Liver (tissue), 3 donors: Measurements from ENCODE around the gene UBE2R2.

Experiments
- EGR1 ChIP-seq, 2 donors: IDR thresholded peaks; 2 replicates each; pipeline ENCODE4 v1.6.1; 2016 to 2018; ENCODE audit warnings: antibody characterized with exemption in 2 of 2, low read depth in 2 of 2
- FOXA1 ChIP-seq: IDR thresholded peaks from 2 replicates; pipeline ENCODE4 v1.6.1; 2016; ENCODE audit warnings: antibody characterized with exemption
- FOXA2 ChIP-seq: IDR thresholded peaks from 2 replicates; pipeline ENCODE4 v1.6.1; 2016; ENCODE audit warnings: antibody characterized with exemption
- GABPA ChIP-seq, 2 donors: IDR thresholded peaks in 1 of 2; conservative IDR thresholded peaks in 1 of 2; 2 replicates each; pipeline ENCODE4 v1.6.1; 2016; ENCODE audit warnings: antibody characterized with exemption in 2 of 2, mild to moderate bottlenecking in 1 of 2, moderate library complexity in 1 of 2
- HNF4G ChIP-seq: IDR thresholded peaks from 2 replicates; pipeline ENCODE4 v1.6.1; 2016; ENCODE audit warnings: antibody characterized with exemption
- JUND ChIP-seq, 2 donors: IDR thresholded peaks; 2 replicates each; pipeline ENCODE4 v1.6.1; 2016; ENCODE audit warnings: antibody characterized with exemption in 2 of 2
- NR2F2 ChIP-seq: IDR thresholded peaks from 2 replicates; pipeline ENCODE4 v1.6.1; 2016; ENCODE audit warnings: antibody characterized with exemption
- RAD21 ChIP-seq, 2 donors: IDR thresholded peaks; 2 replicates each; pipeline ENCODE4 v1.6.1; 2016; ENCODE audit warnings: antibody characterized with exemption in 2 of 2, mild to moderate bottlenecking in 2 of 2
- RXRA ChIP-seq, 2 donors: IDR thresholded peaks; 2 replicates each; pipeline ENCODE4 v1.6.1; 2017 to 2018; ENCODE audit warnings: antibody characterized with exemption in 2 of 2, mild to moderate bottlenecking in 1 of 2
- TAF1 ChIP-seq: conservative IDR thresholded peaks from 2 replicates; pipeline ENCODE4 v1.6.1; 2016; ENCODE audit warnings: antibody characterized with exemption, mild to moderate bottlenecking
- YY1 ChIP-seq: IDR thresholded peaks from 2 replicates; pipeline ENCODE4 v1.6.1; 2016; ENCODE audit warnings: antibody characterized with exemption, mild to moderate bottlenecking
- TF ChIP-seq, protein P1 (sequence below): fragments of 150-350 bp; IDR thresholded peaks from 2 replicates; pipeline ENCODE4 v1.5.1; 2017; ENCODE audit warnings: improper control_type of control experiment, low read depth, low read length; ENCODE audit not compliant: missing input control
- TF ChIP-seq, protein P2 (sequence below): IDR thresholded peaks from 2 replicates; pipeline ENCODE4 v1.6.1; 2016; ENCODE audit warnings: antibody characterized with exemption
- TF ChIP-seq, protein P3 (sequence below): IDR thresholded peaks from 2 replicates; pipeline ENCODE4 v1.6.1; 2016; ENCODE audit warnings: antibody characterized with exemption
- donor health status: healthy.
- donor health status: healthy.

DNA sequence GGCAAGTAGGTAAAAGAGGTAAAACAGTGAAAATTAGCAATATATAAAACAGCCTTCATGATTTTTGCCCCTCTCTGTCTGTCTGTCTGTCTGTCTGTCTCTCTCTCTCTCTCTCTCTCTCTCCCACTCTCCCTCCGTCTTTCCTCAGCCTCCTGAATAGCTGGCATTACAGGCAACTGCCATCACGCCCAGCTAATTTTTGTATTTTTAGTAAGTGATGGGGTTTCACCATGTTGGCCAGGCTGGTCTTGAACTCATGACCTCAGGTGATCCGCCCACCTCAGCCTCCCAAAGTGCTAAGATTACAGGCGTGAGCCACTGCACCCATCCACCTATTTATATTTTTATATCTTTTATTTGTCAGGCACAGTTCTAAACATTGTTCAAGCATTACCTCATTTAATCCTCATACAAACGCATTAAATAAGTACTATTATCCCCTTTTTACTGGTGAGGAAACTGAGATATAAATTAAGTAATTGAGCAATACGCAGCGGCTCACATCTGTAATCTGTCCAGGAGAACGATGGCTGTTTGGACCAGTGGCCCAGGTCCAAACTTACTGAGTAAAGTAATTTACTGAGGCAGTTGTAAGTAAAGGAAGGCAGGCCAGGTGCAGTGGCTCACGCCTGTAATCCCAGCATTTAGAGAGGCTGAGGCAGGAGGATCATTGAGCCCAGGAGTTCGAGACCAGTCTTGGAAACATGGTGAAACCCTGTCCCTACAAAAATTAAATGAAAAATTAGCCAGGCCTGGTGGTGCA, 60.9 kb downstream of the UBE2R2 start:
- no peak for TF ChIP-seq JUND (IDR thresholded peaks at IDR 0.05)
- TF ChIP-seq, protein P1, sequence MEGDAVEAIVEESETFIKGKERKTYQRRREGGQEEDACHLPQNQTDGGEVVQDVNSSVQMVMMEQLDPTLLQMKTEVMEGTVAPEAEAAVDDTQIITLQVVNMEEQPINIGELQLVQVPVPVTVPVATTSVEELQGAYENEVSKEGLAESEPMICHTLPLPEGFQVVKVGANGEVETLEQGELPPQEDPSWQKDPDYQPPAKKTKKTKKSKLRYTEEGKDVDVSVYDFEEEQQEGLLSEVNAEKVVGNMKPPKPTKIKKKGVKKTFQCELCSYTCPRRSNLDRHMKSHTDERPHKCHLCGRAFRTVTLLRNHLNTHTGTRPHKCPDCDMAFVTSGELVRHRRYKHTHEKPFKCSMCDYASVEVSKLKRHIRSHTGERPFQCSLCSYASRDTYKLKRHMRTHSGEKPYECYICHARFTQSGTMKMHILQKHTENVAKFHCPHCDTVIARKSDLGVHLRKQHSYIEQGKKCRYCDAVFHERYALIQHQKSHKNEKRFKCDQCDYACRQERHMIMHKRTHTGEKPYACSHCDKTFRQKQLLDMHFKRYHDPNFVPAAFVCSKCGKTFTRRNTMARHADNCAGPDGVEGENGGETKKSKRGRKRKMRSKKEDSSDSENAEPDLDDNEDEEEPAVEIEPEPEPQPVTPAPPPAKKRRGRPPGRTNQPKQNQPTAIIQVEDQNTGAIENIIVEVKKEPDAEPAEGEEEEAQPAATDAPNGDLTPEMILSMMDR: no peak
- no peak for TF ChIP-seq EGR1 (IDR thresholded peaks at IDR 0.05; ENCODE audit: low read depth in 2 of 2)
- TF ChIP-seq, protein P2, sequence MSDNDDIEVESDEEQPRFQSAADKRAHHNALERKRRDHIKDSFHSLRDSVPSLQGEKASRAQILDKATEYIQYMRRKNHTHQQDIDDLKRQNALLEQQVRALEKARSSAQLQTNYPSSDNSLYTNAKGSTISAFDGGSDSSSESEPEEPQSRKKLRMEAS: no peak
- TF ChIP-seq RAD21 (IDR thresholded peaks at IDR 0.05): no peak
- no peak for TF ChIP-seq FOXA1
- TF ChIP-seq GABPA (IDR thresholded peaks at IDR 0.05 in 1 of 2, conservative IDR thresholded peaks at IDR 0.05 in 1 of 2): no peak
- TF ChIP-seq TAF1: no peak
- TF ChIP-seq FOXA2: no peak
- TF ChIP-seq, protein P3, sequence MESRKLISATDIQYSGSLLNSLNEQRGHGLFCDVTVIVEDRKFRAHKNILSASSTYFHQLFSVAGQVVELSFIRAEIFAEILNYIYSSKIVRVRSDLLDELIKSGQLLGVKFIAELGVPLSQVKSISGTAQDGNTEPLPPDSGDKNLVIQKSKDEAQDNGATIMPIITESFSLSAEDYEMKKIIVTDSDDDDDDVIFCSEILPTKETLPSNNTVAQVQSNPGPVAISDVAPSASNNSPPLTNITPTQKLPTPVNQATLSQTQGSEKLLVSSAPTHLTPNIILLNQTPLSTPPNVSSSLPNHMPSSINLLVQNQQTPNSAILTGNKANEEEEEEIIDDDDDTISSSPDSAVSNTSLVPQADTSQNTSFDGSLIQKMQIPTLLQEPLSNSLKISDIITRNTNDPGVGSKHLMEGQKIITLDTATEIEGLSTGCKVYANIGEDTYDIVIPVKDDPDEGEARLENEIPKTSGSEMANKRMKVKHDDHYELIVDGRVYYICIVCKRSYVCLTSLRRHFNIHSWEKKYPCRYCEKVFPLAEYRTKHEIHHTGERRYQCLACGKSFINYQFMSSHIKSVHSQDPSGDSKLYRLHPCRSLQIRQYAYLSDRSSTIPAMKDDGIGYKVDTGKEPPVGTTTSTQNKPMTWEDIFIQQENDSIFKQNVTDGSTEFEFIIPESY: no peak
- TF ChIP-seq RXRA (IDR thresholded peaks at IDR 0.05): no peak
- TF ChIP-seq HNF4G: no peak
- TF ChIP-seq YY1: no peak
- no peak for TF ChIP-seq NR2F2
